Ishikawa (cell line): ENCODE measurements around the gene URAD.

ENCODE experiments used
- CEBPB ChIP-seq: IDR thresholded peaks from 2 replicates; pipeline ENCODE4 v1.6.1; 2012
- CREB1 ChIP-seq: IDR thresholded peaks from 2 replicates; pipeline ENCODE4 v1.6.1; 2012; ENCODE audit warnings: low read depth
- EGR1 ChIP-seq: IDR thresholded peaks from 2 replicates; pipeline ENCODE4 v1.6.1; 2012
- EP300 ChIP-seq: IDR thresholded peaks from 2 replicates; pipeline ENCODE4 v1.6.1; 2012; ENCODE audit warnings: borderline replicate concordance
- NFIC ChIP-seq: IDR thresholded peaks from 2 replicates; pipeline ENCODE4 v1.6.1; 2012
- RAD21 ChIP-seq: IDR thresholded peaks from 2 replicates; pipeline ENCODE4 v1.6.1; 2012; ENCODE audit warnings: low read depth
- TAF1 ChIP-seq: IDR thresholded peaks from 2 replicates; pipeline ENCODE4 v1.6.1; 2012; ENCODE audit warnings: low read depth, mild to moderate bottlenecking
- TCF12 ChIP-seq: IDR thresholded peaks from 2 replicates; pipeline ENCODE4 v1.6.1; 2012; ENCODE audit warnings: low read depth
- TEAD4 ChIP-seq: IDR thresholded peaks from 2 replicates; pipeline ENCODE4 v1.6.1; 2012
- YY1 ChIP-seq: IDR thresholded peaks from 2 replicates; pipeline ENCODE4 v1.6.1; 2012; ENCODE audit warnings: low read depth
- ZBTB7A ChIP-seq: IDR thresholded peaks from 2 replicates; pipeline ENCODE4 v1.6.1; 2012; ENCODE audit warnings: low read depth
- TF ChIP-seq, protein P1 (sequence below): IDR thresholded peaks from 2 replicates; pipeline ENCODE4 v1.6.1; 2012; ENCODE audit warnings: low read depth, mild to moderate bottlenecking
- TF ChIP-seq, protein P2 (sequence below): IDR thresholded peaks from 2 replicates; pipeline ENCODE4 v1.6.1; 2012
- TF ChIP-seq, protein P3 (sequence below): IDR thresholded peaks from 2 replicates; pipeline ENCODE4 v1.6.1; 2012

DNA sequence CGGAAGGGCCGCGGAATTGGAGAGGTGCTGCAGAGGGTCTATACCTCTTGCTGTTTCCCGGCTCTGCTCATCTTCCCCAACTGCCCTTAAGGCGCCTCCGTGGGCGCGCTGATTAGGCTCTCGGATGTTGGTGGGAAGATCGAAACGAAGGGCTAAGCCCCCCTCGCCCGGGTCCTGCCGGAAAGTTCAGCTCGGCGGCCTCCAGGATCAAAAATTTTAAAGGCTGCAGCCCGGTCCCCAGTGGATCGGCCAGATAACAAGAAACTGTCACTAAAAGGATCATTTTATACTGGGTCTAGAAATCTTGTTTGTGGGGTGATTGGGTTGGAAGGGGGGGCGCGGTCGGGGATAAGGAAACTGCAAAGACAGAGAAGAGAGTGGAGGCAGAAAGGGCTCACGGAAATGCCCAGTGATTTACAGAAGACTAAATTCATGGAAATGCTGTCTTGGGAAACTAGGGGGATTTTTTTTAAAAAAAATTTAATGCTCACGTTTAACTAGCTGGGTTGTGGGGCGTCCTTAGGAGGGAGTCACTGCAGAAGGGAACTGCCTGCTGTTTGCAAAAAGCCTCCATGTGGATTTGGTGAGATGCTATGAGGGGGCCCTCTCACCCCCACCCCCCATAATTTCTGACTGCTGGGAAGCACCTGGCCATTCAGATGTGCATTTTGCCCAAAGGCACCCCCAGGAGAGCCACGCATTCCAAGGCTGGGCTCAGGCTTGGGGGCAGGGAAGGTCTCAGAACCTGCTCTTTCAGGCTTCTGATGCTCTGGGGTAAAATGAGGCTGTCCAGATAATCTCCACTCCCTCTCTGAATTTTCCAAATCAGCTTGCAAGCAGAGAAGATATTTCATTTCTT is 27.0 kb downstream of the URAD start:
- TF ChIP-seq CEBPB (no peak), YY1 (no peak), RAD21 (no peak), TAF1 (no peak), EP300 (no peak), EGR1 (no peak), CREB1 (no peak), NFIC (no peak), ZBTB7A (no peak), TCF12 (no peak), TEAD4 (no peak)
- TF ChIP-seq, protein P1, sequence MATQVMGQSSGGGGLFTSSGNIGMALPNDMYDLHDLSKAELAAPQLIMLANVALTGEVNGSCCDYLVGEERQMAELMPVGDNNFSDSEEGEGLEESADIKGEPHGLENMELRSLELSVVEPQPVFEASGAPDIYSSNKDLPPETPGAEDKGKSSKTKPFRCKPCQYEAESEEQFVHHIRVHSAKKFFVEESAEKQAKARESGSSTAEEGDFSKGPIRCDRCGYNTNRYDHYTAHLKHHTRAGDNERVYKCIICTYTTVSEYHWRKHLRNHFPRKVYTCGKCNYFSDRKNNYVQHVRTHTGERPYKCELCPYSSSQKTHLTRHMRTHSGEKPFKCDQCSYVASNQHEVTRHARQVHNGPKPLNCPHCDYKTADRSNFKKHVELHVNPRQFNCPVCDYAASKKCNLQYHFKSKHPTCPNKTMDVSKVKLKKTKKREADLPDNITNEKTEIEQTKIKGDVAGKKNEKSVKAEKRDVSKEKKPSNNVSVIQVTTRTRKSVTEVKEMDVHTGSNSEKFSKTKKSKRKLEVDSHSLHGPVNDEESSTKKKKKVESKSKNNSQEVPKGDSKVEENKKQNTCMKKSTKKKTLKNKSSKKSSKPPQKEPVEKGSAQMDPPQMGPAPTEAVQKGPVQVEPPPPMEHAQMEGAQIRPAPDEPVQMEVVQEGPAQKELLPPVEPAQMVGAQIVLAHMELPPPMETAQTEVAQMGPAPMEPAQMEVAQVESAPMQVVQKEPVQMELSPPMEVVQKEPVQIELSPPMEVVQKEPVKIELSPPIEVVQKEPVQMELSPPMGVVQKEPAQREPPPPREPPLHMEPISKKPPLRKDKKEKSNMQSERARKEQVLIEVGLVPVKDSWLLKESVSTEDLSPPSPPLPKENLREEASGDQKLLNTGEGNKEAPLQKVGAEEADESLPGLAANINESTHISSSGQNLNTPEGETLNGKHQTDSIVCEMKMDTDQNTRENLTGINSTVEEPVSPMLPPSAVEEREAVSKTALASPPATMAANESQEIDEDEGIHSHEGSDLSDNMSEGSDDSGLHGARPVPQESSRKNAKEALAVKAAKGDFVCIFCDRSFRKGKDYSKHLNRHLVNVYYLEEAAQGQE: no peak
- TF ChIP-seq, protein P2, sequence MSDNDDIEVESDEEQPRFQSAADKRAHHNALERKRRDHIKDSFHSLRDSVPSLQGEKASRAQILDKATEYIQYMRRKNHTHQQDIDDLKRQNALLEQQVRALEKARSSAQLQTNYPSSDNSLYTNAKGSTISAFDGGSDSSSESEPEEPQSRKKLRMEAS: no peak
- TF ChIP-seq, protein P3, sequence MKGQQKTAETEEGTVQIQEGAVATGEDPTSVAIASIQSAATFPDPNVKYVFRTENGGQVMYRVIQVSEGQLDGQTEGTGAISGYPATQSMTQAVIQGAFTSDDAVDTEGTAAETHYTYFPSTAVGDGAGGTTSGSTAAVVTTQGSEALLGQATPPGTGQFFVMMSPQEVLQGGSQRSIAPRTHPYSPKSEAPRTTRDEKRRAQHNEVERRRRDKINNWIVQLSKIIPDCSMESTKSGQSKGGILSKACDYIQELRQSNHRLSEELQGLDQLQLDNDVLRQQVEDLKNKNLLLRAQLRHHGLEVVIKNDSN: no peak
